Activated B cell treated with CpG ODN at 0.5 μM for 24 hours (primary cell): ENCODE data around the gene TBL3. TPM values are rescaled to one million over a fixed set of nuclear protein-coding genes. Genes with fewer than 3 reads are reported as not detected.

Experiments used
- ATAC-seq: fragments of 200-7000 bp; cut with Tn5 transposase; one replicate; pipeline ENCODE4 v1.10.0; 2021; ENCODE audit warnings: low read depth, mild to moderate bottlenecking, moderate library complexity
- CTCF ChIA-PET: fragments of 350-600 bp; sonication (Branson Sonifier 250); formaldehyde crosslinking; loops from one replicate; lab custom pipeline; 2021; ENCODE audit warnings: antibody characterized with exemption; lab: Charles Lee
- POLR2A ChIA-PET: fragments of 350-600 bp; sonication (Branson Sonifier 250); formaldehyde crosslinking; loops from one replicate; lab custom pipeline; 2021; ENCODE audit warnings: antibody characterized with exemption; lab: Charles Lee
- DNase-seq: peaks from one replicate; pipeline ENCODE4 v3.0.0; 2022
- H3K27ac Mint-ChIP-seq: one replicate; pipeline ENCODE4 v1.8.0; 2020; ENCODE audit warnings: mixed read lengths
- H3K27me3 Mint-ChIP-seq: one replicate; pipeline ENCODE4 v1.8.0; 2021; ENCODE audit warnings: mixed read lengths
- H3K36me3 Mint-ChIP-seq: one replicate; pipeline ENCODE4 v1.8.0; 2021; ENCODE audit warnings: low read depth, mixed read lengths
- H3K4me1 Mint-ChIP-seq: one replicate; pipeline ENCODE4 v1.8.0; 2021; ENCODE audit warnings: mixed read lengths
- H3K4me3 Mint-ChIP-seq: one replicate; pipeline ENCODE4 v1.8.0; 2020; ENCODE audit warnings: mild to moderate bottlenecking, mixed read lengths
- H3K9me3 Mint-ChIP-seq: one replicate; pipeline ENCODE4 v1.8.0; 2020; ENCODE audit warnings: mixed read lengths
- intact Hi-C: fragments of 100-400 bp; cut with micrococcal nuclease; formaldehyde crosslinking; loops from one replicate; pipeline ENCODE4 v1.15.1; 2024
- total RNA-seq: library from RNA; stranded (reverse); gene quantifications from 2 replicates; pipeline ENCODE4 v1.2.3, GENCODE V29; 2022
- TF ChIP-seq, protein P1 (sequence below): fragments of 200-600 bp; IDR thresholded peaks from one replicate; pipeline ENCODE4 v1.8.0; 2022; ENCODE audit warnings: antibody characterized with exemption, mild to moderate bottlenecking

The TBL3 gene
- total RNA-seq, 1 donor from 2014 or later, result 44.2 TPM

DNA sequence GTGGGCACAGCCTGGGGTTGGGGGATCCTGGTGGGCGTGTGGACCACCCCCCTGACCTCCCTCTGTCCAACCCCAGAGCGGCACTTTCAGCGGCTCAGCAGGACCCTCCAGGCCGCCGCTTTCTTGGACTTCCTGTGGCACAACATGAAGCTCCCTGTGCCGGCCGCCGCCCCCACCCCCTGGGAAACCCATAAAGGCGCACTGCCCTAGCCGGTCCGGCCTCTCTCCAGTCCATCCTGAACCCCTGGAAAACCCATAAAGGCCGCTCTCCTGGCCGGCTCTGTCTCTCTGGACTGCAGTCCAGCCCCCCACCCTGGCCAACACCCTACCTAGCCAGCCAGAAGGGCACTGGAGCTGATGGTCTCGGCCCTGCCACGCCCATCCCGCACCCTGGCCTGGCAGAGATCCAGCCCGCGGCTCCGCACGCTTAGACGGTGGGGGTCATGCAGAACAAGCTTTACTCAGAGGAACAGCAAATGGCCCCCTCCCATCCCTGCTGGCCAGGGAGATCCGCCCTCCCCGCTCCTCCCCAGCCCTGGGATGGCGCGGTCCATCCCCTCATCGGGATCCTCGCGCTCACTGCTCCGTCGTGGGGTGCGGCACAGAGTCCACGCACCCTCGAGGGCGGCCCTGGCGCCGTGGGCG, 6.7 kb downstream of the TBL3 start:
- TF ChIP-seq, protein P1, sequence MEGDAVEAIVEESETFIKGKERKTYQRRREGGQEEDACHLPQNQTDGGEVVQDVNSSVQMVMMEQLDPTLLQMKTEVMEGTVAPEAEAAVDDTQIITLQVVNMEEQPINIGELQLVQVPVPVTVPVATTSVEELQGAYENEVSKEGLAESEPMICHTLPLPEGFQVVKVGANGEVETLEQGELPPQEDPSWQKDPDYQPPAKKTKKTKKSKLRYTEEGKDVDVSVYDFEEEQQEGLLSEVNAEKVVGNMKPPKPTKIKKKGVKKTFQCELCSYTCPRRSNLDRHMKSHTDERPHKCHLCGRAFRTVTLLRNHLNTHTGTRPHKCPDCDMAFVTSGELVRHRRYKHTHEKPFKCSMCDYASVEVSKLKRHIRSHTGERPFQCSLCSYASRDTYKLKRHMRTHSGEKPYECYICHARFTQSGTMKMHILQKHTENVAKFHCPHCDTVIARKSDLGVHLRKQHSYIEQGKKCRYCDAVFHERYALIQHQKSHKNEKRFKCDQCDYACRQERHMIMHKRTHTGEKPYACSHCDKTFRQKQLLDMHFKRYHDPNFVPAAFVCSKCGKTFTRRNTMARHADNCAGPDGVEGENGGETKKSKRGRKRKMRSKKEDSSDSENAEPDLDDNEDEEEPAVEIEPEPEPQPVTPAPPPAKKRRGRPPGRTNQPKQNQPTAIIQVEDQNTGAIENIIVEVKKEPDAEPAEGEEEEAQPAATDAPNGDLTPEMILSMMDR, result no peak
- H3K27me3 Mint-ChIP-seq, result peaks cover 14% of the 10 kb centered on the region
- CTCF ChIA-PET, result no interaction called here
- DNase-seq (no peak), ATAC-seq (no peak)
- H3K4me1 Mint-ChIP-seq, result peaks cover 14% of the 10 kb centered on the region
- no peak overlapping the region for H3K27ac Mint-ChIP-seq
- intact Hi-C loops, result no loop called here
- no peaks in the 10 kb centered on the region for H3K9me3 Mint-ChIP-seq
- H3K36me3 Mint-ChIP-seq, result peaks cover 37% of the 10 kb centered on the region
- POLR2A ChIA-PET, result interaction anchor here (0.5 to 21.9 kb wide), 5 partner anchors 14 to 174 kb away, joined by 3 to 351 read pairs (median 4); partner anchors contain the start of genes NDUFB10, RNF151 and RPS2
- H3K4me3 Mint-ChIP-seq, result no peak overlapping the region

DNA sequence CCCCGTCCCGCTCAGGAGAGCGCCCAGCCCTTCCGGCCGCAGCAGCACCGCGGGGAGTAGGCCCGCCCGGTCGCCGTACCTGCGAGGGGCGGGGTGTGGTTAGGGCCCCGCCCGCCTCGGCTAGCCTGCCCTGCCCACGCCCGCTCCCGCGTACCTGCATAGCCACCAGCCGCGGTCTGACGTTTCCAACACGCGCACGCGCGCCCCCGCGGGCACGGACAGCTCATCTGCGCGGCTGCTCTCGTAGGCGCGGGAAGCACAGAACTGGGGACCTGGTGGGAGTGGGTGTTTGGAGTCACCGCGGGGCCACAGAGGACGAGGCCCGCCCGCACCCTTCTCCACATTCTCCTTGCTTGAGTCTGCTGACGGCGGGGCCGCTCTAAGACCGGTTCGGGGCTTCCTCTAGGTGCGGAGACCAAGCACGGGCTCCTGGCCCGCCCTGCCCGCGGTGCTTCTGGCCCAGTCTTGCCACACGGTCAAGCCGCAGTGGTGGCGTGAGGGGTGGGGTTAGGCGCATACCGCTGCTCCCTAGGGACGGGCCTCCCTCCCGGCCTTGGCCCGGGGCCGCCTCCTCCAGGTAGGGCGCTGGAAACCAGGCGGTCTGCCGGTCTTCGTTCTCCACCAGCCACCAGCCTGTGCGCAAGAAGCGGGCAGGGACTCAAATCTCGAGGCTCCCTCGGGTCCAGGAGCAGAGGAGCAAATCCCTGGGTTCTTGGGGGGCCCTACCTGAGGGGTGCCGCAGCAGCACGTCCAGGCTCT, 7.6 kb downstream of the TBL3 start:
- no peak for DNase-seq
- POLR2A ChIA-PET, result interaction anchor here (0.8 to 21.9 kb wide), 4 partner anchors 8 to 172 kb away, joined by 3 to 351 read pairs (median 13); partner anchors contain the start of genes NDUFB10, RNF151, RPS2 and TBL3
- Mint-ChIP-seq H3K9me3 (no peaks in the 10 kb centered on the region), H3K36me3 (peaks cover 32% of the 10 kb centered on the region), H3K27me3 (peaks cover 14% of the 10 kb centered on the region), H3K27ac (no peak overlapping the region), H3K4me3 (no peak overlapping the region), H3K4me1 (peaks cover 15% of the 10 kb centered on the region)
- intact Hi-C loops, result no loop called here
- no peak for ATAC-seq
- TF ChIP-seq, protein P1, result no peak
- CTCF ChIA-PET, result no interaction called here

DNA sequence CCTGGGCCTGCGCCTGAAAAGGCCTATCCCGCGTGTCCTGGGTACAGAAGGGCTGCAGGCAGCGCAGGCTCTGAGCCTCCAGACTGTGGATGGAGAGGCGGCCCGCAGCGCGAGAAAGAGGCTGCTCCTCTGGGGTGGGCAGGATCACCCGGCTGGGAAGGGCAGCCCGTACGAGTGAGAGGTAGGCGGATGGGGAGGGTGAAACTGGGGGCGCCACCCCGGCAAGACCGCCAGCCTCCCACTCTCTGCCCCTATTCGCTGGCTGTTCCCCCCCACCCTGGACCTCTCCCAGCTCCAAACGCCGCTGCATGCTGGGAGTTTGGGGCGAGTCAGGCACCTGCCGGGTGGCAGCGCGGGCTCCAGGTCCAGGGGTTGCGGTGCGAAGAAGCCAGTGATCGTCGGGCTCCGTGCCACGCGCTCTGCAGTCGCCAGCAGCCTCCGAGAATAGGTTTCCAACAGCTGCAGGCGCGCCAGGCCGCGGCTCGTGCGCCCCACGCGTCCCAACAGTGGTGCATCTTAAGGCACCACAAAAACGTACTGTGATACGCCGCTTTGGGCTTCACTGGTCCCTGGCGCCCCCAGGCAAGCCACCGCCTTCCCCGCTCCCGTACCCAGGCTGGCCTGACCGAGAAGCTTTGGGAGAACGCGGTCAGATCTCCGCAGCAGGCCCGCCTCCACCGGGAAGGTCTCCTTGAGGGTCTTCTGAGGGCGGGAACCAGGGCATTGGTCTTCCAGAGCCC, 8.3 kb downstream of the TBL3 start:
- Mint-ChIP-seq H3K4me3 (no peak overlapping the region), H3K9me3 (no peaks in the 10 kb centered on the region), H3K4me1 (peaks cover 22% of the 10 kb centered on the region), H3K27me3 (peaks cover 14% of the 10 kb centered on the region), H3K36me3 (peaks cover 25% of the 10 kb centered on the region), H3K27ac (no peak overlapping the region)
- ChIA-PET POLR2A (interaction anchor here (0.6 to 21.9 kb wide), 5 partner anchors 9 to 175 kb away, joined by 5 to 351 read pairs (median 15); partner anchors contain the start of genes NDUFB10, RNF151, RPS2 and SYNGR3), CTCF (no interaction called here)
- TF ChIP-seq, protein P1, result no peak
- DNase-seq (no peak), ATAC-seq (no peak)
- intact Hi-C loops, result no loop called here

DNA sequence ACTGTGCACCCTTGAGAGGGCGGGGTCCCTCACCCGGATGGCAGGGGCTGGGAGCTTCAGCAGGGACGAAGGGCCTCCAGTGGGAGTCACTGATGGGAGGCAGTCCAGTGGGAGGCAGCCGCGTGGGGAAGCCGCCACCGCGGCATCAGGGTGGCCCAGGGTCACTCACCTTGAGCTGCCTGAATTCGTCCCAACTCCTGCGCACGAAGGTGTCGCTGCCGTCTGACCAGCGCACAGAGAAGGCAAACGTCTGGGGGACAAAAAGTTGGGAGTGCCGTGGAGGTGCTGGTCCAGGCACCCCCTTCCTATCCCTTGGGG, 8.9 kb downstream of the TBL3 start:
- Mint-ChIP-seq H3K4me1 (peaks cover 23% of the 10 kb centered on the region), H3K4me3 (no peak overlapping the region), H3K9me3 (no peaks in the 10 kb centered on the region), H3K36me3 (peaks cover 23% of the 10 kb centered on the region), H3K27me3 (peaks cover 14% of the 10 kb centered on the region), H3K27ac (no peak overlapping the region)
- ChIA-PET CTCF (no interaction called here), POLR2A (interaction anchor here (0.6 to 21.9 kb wide), 6 partner anchors 9 to 175 kb away, joined by 5 to 351 read pairs (median 12); partner anchors contain the start of genes NDUFB10, RNF151, RPS2 and SYNGR3)
- no peak for DNase-seq
- intact Hi-C loops, result no loop called here
- TF ChIP-seq, protein P1, result no peak
- ATAC-seq, result no peak
